SK-N-SH (cell line): ENCODE data around the gene CSF2RB. TPM values are rescaled to one million over a fixed set of nuclear protein-coding genes. Genes with fewer than 3 reads are reported as not detected.

Experiments used
- CTCF ChIA-PET: fragments of 300-600, 350-600 bp; formaldehyde crosslinking; extraction: SDS; loops from one replicate; lab custom pipeline; 2021; lab: Yijun Ruan, JAX
- POLR2A ChIA-PET: fragments of 350-600 bp; sonication (Branson Sonifier 250); formaldehyde crosslinking; extraction: SDS; loops from one replicate; lab custom pipeline; 2020; ENCODE audit warnings: antibody characterized with exemption, inconsistent platforms; lab: Yijun Ruan, JAX
- DNase-seq: peaks from one replicate; pipeline ENCODE4 v3.0.0; 2012
- H2AFZ ChIP-seq: fragments of 200-600 bp; sonication (generic); 2 replicates; pipeline ENCODE4 v1.8.1; 2016; ENCODE audit warnings: antibody characterized with exemption, mild to moderate bottlenecking, low read depth
- H3F3A ChIP-seq: fragments of 200-600 bp; sonication (generic); replicated peaks from 2 replicates; pipeline ENCODE3; 2016; ENCODE audit warnings: antibody characterized with exemption, mild to moderate bottlenecking; ENCODE audit not compliant: insufficient read depth
- H3K27ac ChIP-seq, 2 experiments: fragments of 200-500 bp in 1 of 2; fragments of 200-600 bp in 1 of 2; sonication (Bioruptor generic) in 1 of 2; sonication (generic), shearing (Covaris generic) in 1 of 2; 2 replicates each; pipeline versions ENCODE4 v1.5.1 to v1.6.1; 2014 to 2016; ENCODE audit warnings: low read depth in 2 of 2, inconsistent platforms in 1 of 2, low read length in 1 of 2, mild to moderate bottlenecking in 1 of 2, mixed read lengths in 1 of 2
- H3K27me3 ChIP-seq: fragments of 200-600 bp; sonication (generic), shearing (Covaris generic); 2 replicates; pipeline ENCODE4 v1.6.1; 2016; ENCODE audit warnings: mixed run types; ENCODE audit not compliant: insufficient read depth
- H3K36me3 ChIP-seq, 2 experiments: fragments of 200-500 bp in 1 of 2; fragments of 200-600 bp in 1 of 2; sonication (Bioruptor generic) in 1 of 2; sonication (generic) in 1 of 2; replicated peaks in 1 of 2; 2 replicates each; pipeline versions ENCODE3 to v1.5.1; 2014 to 2016; ENCODE audit warnings: low read length in 1 of 2, mild to moderate bottlenecking in 1 of 2; ENCODE audit not compliant: insufficient read depth in 2 of 2, control insufficient read depth in 1 of 2
- H3K4me1 ChIP-seq, 2 experiments: fragments of 200-500 bp in 1 of 2; fragments of 200-600 bp in 1 of 2; sonication (Bioruptor generic) in 1 of 2; sonication (generic), shearing (Covaris generic) in 1 of 2; 2 replicates each; pipeline versions ENCODE4 v1.5.1 to v1.6.1; 2014 to 2016; ENCODE audit warnings: low read depth in 1 of 2, low read length in 1 of 2, mixed run types in 1 of 2; ENCODE audit not compliant: insufficient read depth in 2 of 2, control insufficient read depth in 1 of 2
- H3K4me2 ChIP-seq: fragments of 200-600 bp; sonication (generic), shearing (Covaris generic); 2 replicates; pipeline ENCODE4 v1.6.1; 2017; ENCODE audit warnings: mixed run types
- H3K4me3 ChIP-seq, 2 experiments: fragments of 200-500 bp in 1 of 2; fragments of 200-600 bp in 1 of 2; sonication (Bioruptor generic) in 1 of 2; sonication (generic), shearing (Covaris generic) in 1 of 2; 2 replicates each; pipeline versions ENCODE4 v1.5.1 to v1.8.1; 2014 to 2016; ENCODE audit warnings: low read depth in 2 of 2, inconsistent platforms in 1 of 2, low read length in 1 of 2, mild to moderate bottlenecking in 1 of 2, mixed read lengths in 1 of 2, moderate library complexity in 1 of 2
- H3K79me2 ChIP-seq: fragments of 200-600 bp; sonication (generic); 2 replicates; pipeline ENCODE4 v1.8.1; 2017; ENCODE audit warnings: mild to moderate bottlenecking; ENCODE audit not compliant: insufficient read depth
- H3K9ac ChIP-seq: fragments of 200-600 bp; sonication (generic); 2 replicates; pipeline ENCODE4 v1.6.1; 2017; ENCODE audit warnings: mixed run types
- H3K9me2 ChIP-seq: fragments of 200-600 bp; sonication (generic); 2 replicates; pipeline ENCODE4 v1.6.1; 2017; ENCODE audit warnings: mixed run types
- H3K9me3 ChIP-seq: fragments of 200-600 bp; sonication (generic); 2 replicates; pipeline ENCODE4 v1.6.1; 2017; ENCODE audit warnings: mixed run types, mild to moderate bottlenecking, moderate library complexity
- H4K20me1 ChIP-seq: fragments of 200-600 bp; sonication (generic); 2 replicates; pipeline ENCODE4 v1.6.1; 2017; ENCODE audit warnings: mild to moderate bottlenecking, mixed run types; ENCODE audit not compliant: insufficient read depth
- EZH2phosphoT487 ChIP-seq: fragments of 200-600 bp; sonication (generic); IDR thresholded peaks from 2 replicates; pipeline ENCODE4 v1.6.1; 2017; ENCODE audit warnings: low read depth, mixed run types, mild to moderate bottlenecking, antibody characterized with exemption, moderate library complexity, borderline replicate concordance
- FOXJ3 ChIP-seq: sonication (generic); formaldehyde crosslinking; IDR thresholded peaks from 2 replicates; pipeline ENCODE4 v1.5.1; 2020; ENCODE audit warnings: mild to moderate bottlenecking, missing genetic modification reagents
- GABPA ChIP-seq: IDR thresholded peaks from 2 replicates; pipeline ENCODE4 v1.4.0; 2012; ENCODE audit warnings: low read depth, mild to moderate bottlenecking
- RCOR1 ChIP-seq: fragments of 150-350 bp; IDR thresholded peaks from 2 replicates; pipeline ENCODE4 v1.6.1; 2017; ENCODE audit warnings: antibody characterized with exemption, low read length
- REST ChIP-seq: IDR thresholded peaks from 2 replicates; pipeline ENCODE4 v1.6.1; 2012; ENCODE audit warnings: mild to moderate bottlenecking, low read depth, low read length, moderate library complexity
- RFX5 ChIP-seq: IDR thresholded peaks from 2 replicates; pipeline ENCODE4 v1.6.1; 2012; ENCODE audit warnings: mild to moderate bottlenecking, improper control_type of control experiment, low read length
- SIN3A ChIP-seq: IDR thresholded peaks from 2 replicates; pipeline ENCODE4 v1.6.1; 2012; ENCODE audit warnings: low read depth, mild to moderate bottlenecking, low read length, moderate library complexity, borderline replicate concordance
- SMC3 ChIP-seq: IDR thresholded peaks from 2 replicates; pipeline ENCODE4 v1.6.1; 2012; ENCODE audit warnings: low read depth, low read length, improper control_type of control experiment
- YY1 ChIP-seq: IDR thresholded peaks from 2 replicates; pipeline ENCODE4 v1.4.0; 2012; ENCODE audit warnings: low read depth, mild to moderate bottlenecking
- WGBS: methylation state at CpG from one replicate; pipeline ENCODE4 v1.1.6; 2017; ENCODE audit warnings: low lambda C conversion rate; 5-methylcytosine and 5-hydroxymethylcytosine counted together
- polyA plus RNA-seq, 3 experiments: library from polyadenylated mRNA; depleted of rRNA; stranded (reverse); fragments of >200 nt; gene quantifications; 2 replicates each; pipeline ENCODE4 v1.2.3, GENCODE V29; 2012

Gene CSF2RB
- polyA plus RNA-seq, 1 of the 3 experiments (the other 2 are of a cell fraction): not detected

- 73% methylated on average over 12 of the region's 14 CpGs for WGBS
- Histone ChIP-seq H3K9ac (no peak overlapping the region), H3K27me3 (no peaks in the 10 kb centered on the region), H3K4me2 (no peak overlapping the region), H3K4me1 (no peaks in the 10 kb centered on the region), H3F3A (no peaks in the 10 kb centered on the region), H3K27ac (no peak overlapping the region), H3K79me2 (no peaks in the 10 kb centered on the region), H3K9me2 (no peaks in the 10 kb centered on the region), H3K4me3 (no peak overlapping the region), H3K9me3 (no peaks in the 10 kb centered on the region), H2AFZ (no peak overlapping the region), H3K36me3 (no peaks in the 10 kb centered on the region), H4K20me1 (no peaks in the 10 kb centered on the region)
- ChIA-PET CTCF (interaction anchor here (1.3 to 8.6 kb wide), 3 partner anchors 8 to 113 kb away, joined by 4 to 109 read pairs (median 6); no protein-coding TSS in a partner anchor), POLR2A (no interaction called here)
- no peak for TF ChIP-seq EZH2phosphoT487
- TF ChIP-seq SIN3A: no peak
- TF ChIP-seq FOXJ3 (CRISPR knock-in tag): no peak
- no peak for TF ChIP-seq RCOR1
- no peak for TF ChIP-seq SMC3
- no peak for TF ChIP-seq YY1
- no peak for TF ChIP-seq GABPA
- DNase-seq: no peak
Observed at GRCh38 chr22:36864454-36865215, 48.8 kb upstream of the CSF2RB start.

DNA sequence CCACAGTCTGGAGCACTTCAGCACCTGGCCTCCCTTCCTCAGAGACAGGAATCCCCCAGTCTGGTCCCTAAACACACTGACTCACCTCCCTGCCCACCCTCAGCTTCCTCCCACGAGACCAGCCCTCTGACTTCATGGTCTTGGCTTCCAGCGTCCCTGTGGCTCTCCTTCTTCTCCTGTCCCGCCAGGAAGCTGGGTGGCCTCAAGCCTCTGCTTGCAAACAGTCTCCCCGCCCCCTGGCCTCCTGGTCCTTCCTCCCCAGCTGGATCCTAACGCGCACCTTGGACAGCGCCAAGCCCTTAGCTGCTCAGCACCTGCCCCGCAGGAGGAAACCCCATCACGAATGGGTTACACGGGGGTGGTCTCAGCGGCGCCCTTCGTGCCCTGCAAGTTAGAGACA is 48.1 kb upstream of the CSF2RB start:
- H3K27ac ChIP-seq: no peak overlapping the region
- DNase-seq: no peak
- no peak overlapping the region for H3K4me3 ChIP-seq

More for the DNA sequence above, 48.1 kb upstream of the CSF2RB start:
- H3F3A ChIP-seq: no peaks in the 10 kb centered on the region
- no peaks in the 10 kb centered on the region; a peak in 1 of 4 replicates for H3K4me1 ChIP-seq
- no peaks in the 10 kb centered on the region for H3K9me2 ChIP-seq
- H3K9ac ChIP-seq: no peak overlapping the region
- no peak overlapping the region for H3K4me2 ChIP-seq
- no peaks in the 10 kb centered on the region for H4K20me1 ChIP-seq
- H3K27me3 ChIP-seq: no peaks in the 10 kb centered on the region
- TF ChIP-seq RFX5 (no peak), REST (peak; percentile 85)
- H3K36me3 ChIP-seq: no peaks in the 10 kb centered on the region
- no peaks in the 10 kb centered on the region for H3K79me2 ChIP-seq
- no peaks in the 10 kb centered on the region for H3K9me3 ChIP-seq
- no peak overlapping the region for H2AFZ ChIP-seq
- 45% methylated on average over 13 of the region's 13 CpGs for WGBS
- ChIA-PET CTCF (interaction anchor here (1.2 to 8.6 kb wide), 4 partner anchors 9 to 112 kb away, joined by 3 to 109 read pairs (median 5); no protein-coding TSS in a partner anchor), POLR2A (no interaction called here)
